GM23338 (cell line): Measurements from ENCODE around the gene SLTM. TPM values are rescaled to one million over a fixed set of nuclear protein-coding genes. Genes with fewer than 3 reads are reported as not detected.
"Not testable (repeated sequence)": the region's sequence is repeated elsewhere in the genome, so short reads cannot be mapped to it uniquely, and the experiment has no call there.

Experiments used
- ATAC-seq: fragments of 200-7000 bp; cut with Tn5 transposase; 3 replicates; pipeline ENCODE4 v1.9.1; 2020
- DNase-seq: peaks from one replicate; pipeline ENCODE4 v3.0.0-alpha.2; 2015; ENCODE audit warnings: low spot score
- H2AFZ ChIP-seq: fragments of 200-600 bp; sonication (generic); 2 replicates; pipeline ENCODE4 v1.8.0; 2016; ENCODE audit warnings: antibody characterized with exemption, mild to moderate bottlenecking, moderate library complexity
- H3F3A ChIP-seq: fragments of 200-600 bp; sonication (generic); replicated peaks from 2 replicates; pipeline ENCODE4 v1.8.0; 2017; ENCODE audit warnings: antibody characterized with exemption, mixed run types, low read depth
- H3K27ac ChIP-seq: fragments of 200-600 bp; sonication (generic); 2 replicates; pipeline ENCODE4 v1.6.1; 2016; ENCODE audit warnings: low read depth
- H3K27me3 ChIP-seq: fragments of 200-600 bp; sonication (generic); 2 replicates; pipeline ENCODE4 v1.8.0; 2016; ENCODE audit warnings: mild to moderate bottlenecking, mixed run types, moderate library complexity; ENCODE audit not compliant: insufficient read depth
- H3K36me3 ChIP-seq: fragments of 200-600 bp; sonication (generic); 2 replicates; pipeline ENCODE4 v1.8.0; 2016; ENCODE audit warnings: mild to moderate bottlenecking; ENCODE audit not compliant: insufficient read depth
- H3K4me1 ChIP-seq: fragments of 200-600 bp; sonication (generic); 2 replicates; pipeline ENCODE4 v1.8.0; 2016; ENCODE audit warnings: mild to moderate bottlenecking, moderate library complexity; ENCODE audit not compliant: insufficient read depth
- H3K4me2 ChIP-seq: fragments of 200-600 bp; sonication (generic); 2 replicates; pipeline ENCODE4 v1.7.1; 2017; ENCODE audit warnings: mixed run types
- H3K4me3 ChIP-seq: fragments of 200-600 bp; sonication (generic); 2 replicates; pipeline ENCODE4 v1.6.1; 2016; ENCODE audit warnings: mixed run types
- H3K79me2 ChIP-seq: fragments of 200-600 bp; sonication (generic); replicated peaks from 2 replicates; pipeline ENCODE4 v1.8.0; 2017; ENCODE audit warnings: mild to moderate bottlenecking; ENCODE audit not compliant: insufficient read depth
- H3K9me2 ChIP-seq: fragments of 200-600 bp; sonication (generic); 2 replicates; pipeline ENCODE4 v1.8.0; 2017; ENCODE audit not compliant: insufficient read depth
- H4K20me1 ChIP-seq: fragments of 200-600 bp; sonication (generic); replicated peaks from 2 replicates; pipeline ENCODE4 v1.8.0; 2017; ENCODE audit warnings: mild to moderate bottlenecking; ENCODE audit not compliant: insufficient read depth
- H3K27ac Mint-ChIP-seq: 2 replicates; pipeline ENCODE4 v1.8.0; 2020; ENCODE audit warnings: inconsistent platforms, mild to moderate bottlenecking, moderate library complexity, mixed read lengths
- H3K27me3 Mint-ChIP-seq: 3 replicates; pipeline ENCODE4 v1.8.0; 2022; ENCODE audit warnings: low read depth, mild to moderate bottlenecking, moderate library complexity, mixed read lengths, inconsistent platforms; ENCODE audit not compliant: insufficient read depth, poor library complexity
- H3K36me3 Mint-ChIP-seq: 3 replicates; pipeline ENCODE4 v1.8.0; 2021; ENCODE audit warnings: low read depth, mild to moderate bottlenecking, inconsistent platforms, moderate library complexity, mixed read lengths
- H3K4me1 Mint-ChIP-seq: 3 replicates; pipeline ENCODE4 v1.8.0; 2020; ENCODE audit warnings: mild to moderate bottlenecking, inconsistent platforms, mixed read lengths
- H3K4me3 Mint-ChIP-seq: 3 replicates; pipeline ENCODE4 v1.8.0; 2021; ENCODE audit warnings: moderate library complexity, mild to moderate bottlenecking, inconsistent platforms, mixed read lengths
- H3K9me3 Mint-ChIP-seq: 3 replicates; pipeline ENCODE4 v1.8.0; 2020; ENCODE audit warnings: moderate library complexity, mild to moderate bottlenecking, inconsistent platforms, mixed read lengths
- CREB1 ChIP-seq: fragments of 250-450 bp; sonication (Bioruptor Pico); IDR thresholded peaks from 2 replicates; pipeline ENCODE4 v1.5.0; 2020; ENCODE audit warnings: low read depth, mild to moderate bottlenecking, moderate library complexity
- ETS1 ChIP-seq: IDR thresholded peaks from 2 replicates; pipeline ENCODE4 v1.6.1; 2016; ENCODE audit warnings: antibody characterized with exemption
- NANOG ChIP-seq: IDR thresholded peaks from 2 replicates; pipeline ENCODE4 v1.6.1; 2016; ENCODE audit warnings: antibody characterized with exemption, borderline replicate concordance
- STAT1 ChIP-seq: IDR thresholded peaks from one replicate; pipeline ENCODE4 v1.6.1; 2016; ENCODE audit warnings: antibody characterized with exemption; ENCODE audit not compliant: unreplicated experiment
- ZNF114 ChIP-seq: fragments of 250-450 bp; sonication (Bioruptor Pico); IDR thresholded peaks from 2 replicates; pipeline ENCODE4 v1.5.0; 2020; ENCODE audit warnings: mild to moderate bottlenecking, moderate library complexity
- ZNF331 ChIP-seq: fragments of 250-450 bp; sonication (Bioruptor Pico); IDR thresholded peaks from 2 replicates; pipeline ENCODE4 v1.5.0; 2020; ENCODE audit warnings: low read depth, mild to moderate bottlenecking, moderate library complexity
- polyA plus RNA-seq: library from polyadenylated mRNA; unstranded; fragments of >200 nt; fragmentation: Nextera tagmentation; extraction: Ambion mirVana; gene quantifications from 2 replicates; pipeline ENCODE4 v1.2.1, GENCODE V29; 2016
- total RNA-seq: library from RNA; depleted of rRNA; stranded (reverse); fragments of >200 nt; shearing (Covaris generic); gene quantifications from 2 replicates; pipeline ENCODE4 v1.2.3, GENCODE V29; 2014
- TF ChIP-seq, protein P1 (sequence below), 2 experiments: fragments of 200-600 bp in 1 of 2; sonication (generic) in 1 of 2; conservative IDR thresholded peaks; 2 replicates each; pipeline versions ENCODE4 v1.5.1 to v1.6.1; 2016 to 2017; ENCODE audit warnings: antibody characterized with exemption in 2 of 2, low read depth in 2 of 2, mild to moderate bottlenecking in 2 of 2, moderate library complexity in 1 of 2
- TF ChIP-seq, protein P2 (sequence below): IDR thresholded peaks from one replicate; pipeline ENCODE4 v1.6.1; 2018; ENCODE audit warnings: antibody characterized with exemption; ENCODE audit not compliant: unreplicated experiment

The SLTM gene
- total and polyA plus RNA-seq, 2 experiments from 2014 or later, result 210 to 476 TPM

GRCh38 chr15:58839485-58839884 lies 94.0 kb downstream of the SLTM start:
- Histone ChIP-seq H3K4me1 (peaks cover 8% of the 10 kb centered on the region), H3K4me2 (no peak overlapping the region), H3K27ac (no peak overlapping the region), H3K27me3 (no peaks in the 10 kb centered on the region), H3K79me2 (no peaks in the 10 kb centered on the region), H4K20me1 (no peaks in the 10 kb centered on the region), H2AFZ (no peak overlapping the region), H3F3A (no peaks in the 10 kb centered on the region), H3K36me3 (no peaks in the 10 kb centered on the region), H3K4me3 (no peak overlapping the region), H3K9me2 (no peaks in the 10 kb centered on the region)
- H3K9me3 Mint-ChIP-seq, result no peaks in the 10 kb centered on the region
- ATAC-seq, result peak; percentile 82
- H3K27ac Mint-ChIP-seq, result no peak overlapping the region
- TF ChIP-seq, protein P1, sequence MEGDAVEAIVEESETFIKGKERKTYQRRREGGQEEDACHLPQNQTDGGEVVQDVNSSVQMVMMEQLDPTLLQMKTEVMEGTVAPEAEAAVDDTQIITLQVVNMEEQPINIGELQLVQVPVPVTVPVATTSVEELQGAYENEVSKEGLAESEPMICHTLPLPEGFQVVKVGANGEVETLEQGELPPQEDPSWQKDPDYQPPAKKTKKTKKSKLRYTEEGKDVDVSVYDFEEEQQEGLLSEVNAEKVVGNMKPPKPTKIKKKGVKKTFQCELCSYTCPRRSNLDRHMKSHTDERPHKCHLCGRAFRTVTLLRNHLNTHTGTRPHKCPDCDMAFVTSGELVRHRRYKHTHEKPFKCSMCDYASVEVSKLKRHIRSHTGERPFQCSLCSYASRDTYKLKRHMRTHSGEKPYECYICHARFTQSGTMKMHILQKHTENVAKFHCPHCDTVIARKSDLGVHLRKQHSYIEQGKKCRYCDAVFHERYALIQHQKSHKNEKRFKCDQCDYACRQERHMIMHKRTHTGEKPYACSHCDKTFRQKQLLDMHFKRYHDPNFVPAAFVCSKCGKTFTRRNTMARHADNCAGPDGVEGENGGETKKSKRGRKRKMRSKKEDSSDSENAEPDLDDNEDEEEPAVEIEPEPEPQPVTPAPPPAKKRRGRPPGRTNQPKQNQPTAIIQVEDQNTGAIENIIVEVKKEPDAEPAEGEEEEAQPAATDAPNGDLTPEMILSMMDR (conservative IDR thresholded peaks at IDR 0.05; ENCODE audit: low read depth in 2 of 2), result peak; percentile 58 to 60
- no peak for TF ChIP-seq ZNF331
- TF ChIP-seq STAT1, result no peak
- TF ChIP-seq, protein P2, sequence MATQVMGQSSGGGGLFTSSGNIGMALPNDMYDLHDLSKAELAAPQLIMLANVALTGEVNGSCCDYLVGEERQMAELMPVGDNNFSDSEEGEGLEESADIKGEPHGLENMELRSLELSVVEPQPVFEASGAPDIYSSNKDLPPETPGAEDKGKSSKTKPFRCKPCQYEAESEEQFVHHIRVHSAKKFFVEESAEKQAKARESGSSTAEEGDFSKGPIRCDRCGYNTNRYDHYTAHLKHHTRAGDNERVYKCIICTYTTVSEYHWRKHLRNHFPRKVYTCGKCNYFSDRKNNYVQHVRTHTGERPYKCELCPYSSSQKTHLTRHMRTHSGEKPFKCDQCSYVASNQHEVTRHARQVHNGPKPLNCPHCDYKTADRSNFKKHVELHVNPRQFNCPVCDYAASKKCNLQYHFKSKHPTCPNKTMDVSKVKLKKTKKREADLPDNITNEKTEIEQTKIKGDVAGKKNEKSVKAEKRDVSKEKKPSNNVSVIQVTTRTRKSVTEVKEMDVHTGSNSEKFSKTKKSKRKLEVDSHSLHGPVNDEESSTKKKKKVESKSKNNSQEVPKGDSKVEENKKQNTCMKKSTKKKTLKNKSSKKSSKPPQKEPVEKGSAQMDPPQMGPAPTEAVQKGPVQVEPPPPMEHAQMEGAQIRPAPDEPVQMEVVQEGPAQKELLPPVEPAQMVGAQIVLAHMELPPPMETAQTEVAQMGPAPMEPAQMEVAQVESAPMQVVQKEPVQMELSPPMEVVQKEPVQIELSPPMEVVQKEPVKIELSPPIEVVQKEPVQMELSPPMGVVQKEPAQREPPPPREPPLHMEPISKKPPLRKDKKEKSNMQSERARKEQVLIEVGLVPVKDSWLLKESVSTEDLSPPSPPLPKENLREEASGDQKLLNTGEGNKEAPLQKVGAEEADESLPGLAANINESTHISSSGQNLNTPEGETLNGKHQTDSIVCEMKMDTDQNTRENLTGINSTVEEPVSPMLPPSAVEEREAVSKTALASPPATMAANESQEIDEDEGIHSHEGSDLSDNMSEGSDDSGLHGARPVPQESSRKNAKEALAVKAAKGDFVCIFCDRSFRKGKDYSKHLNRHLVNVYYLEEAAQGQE, result no peak
- no peak for TF ChIP-seq ZNF114
- TF ChIP-seq NANOG, result no peak
- no peak for TF ChIP-seq ETS1
- H3K4me1 Mint-ChIP-seq, result peaks cover 9% of the 10 kb centered on the region
- peaks cover 18% of the 10 kb centered on the region; the same call in 2 of the 3 replicates for H3K36me3 Mint-ChIP-seq
- no peak overlapping the region for H3K4me3 Mint-ChIP-seq
- peak; percentile 54 for DNase-seq
- peaks cover 6% of the 10 kb centered on the region for H3K27me3 Mint-ChIP-seq

- H3K9me3 Mint-ChIP-seq, H4K20me1 ChIP-seq, H3K27me3 Mint-ChIP-seq, H2AFZ ChIP-seq, H3K27me3 ChIP-seq, H3K79me2 ChIP-seq, H3F3A ChIP-seq, H3K36me3 ChIP-seq, H3K9me2 ChIP-seq: not testable (repeated sequence)
- Mint-ChIP-seq H3K4me1 (peaks cover 33% of the 10 kb centered on the region), H3K36me3 (peaks cover 13% of the 10 kb centered on the region; the same call in 2 of the 3 replicates), H3K27ac (peak overlapping the region; percentile 97), H3K4me3 (peak overlapping the region; percentile 73)
- peak overlapping the region; percentile 31 for H3K4me3 ChIP-seq
- peak overlapping the region; percentile 84; the same call in 1 of the 2 replicates for H3K27ac ChIP-seq
- peak overlapping the region; percentile 75 for H3K4me2 ChIP-seq
- H3K4me1 ChIP-seq, result peaks cover 30% of the 10 kb centered on the region
- peak; percentile 55 for ATAC-seq
- peak; percentile 67; the same call in 1 of the 2 replicates for TF ChIP-seq CREB1 (CRISPR knock-in tag)
- DNase-seq, result peak; percentile 66
These were observed 99.6 kb downstream of the SLTM start for GRCh38 chr15:58833681-58834426.
